Astrocyte of the spinal cord (primary cell): ENCODE data around the gene ZBTB16.

Experiments used
- DNase-seq: peaks from one replicate; pipeline ENCODE4 v3.0.0; 2011; ENCODE audit warnings: low read depth, low spot score
- H3K4me3 ChIP-seq: 2 replicates; pipeline ENCODE4 v1.5.1; 2011; ENCODE audit warnings: low read depth, mild to moderate bottlenecking, low read length, moderate library complexity
- CTCF ChIP-seq: IDR thresholded peaks from 2 replicates; pipeline ENCODE4 v1.5.1; 2012; ENCODE audit warnings: low read depth, mild to moderate bottlenecking, low read length, inconsistent platforms
- in situ Hi-C: cut with HindIII; loops from 2 replicates; pipeline ENCODE4 v1.10.0; 2017; ENCODE audit warnings: low sequenced_read_pairs

ZBTB16 gene

GRCh38 chr11:114136686-114137640 lies 77.5 kb downstream of the ZBTB16 start:
- no peak overlapping the region for H3K4me3 ChIP-seq
- DNase-seq: no peak
- TF ChIP-seq CTCF: no peak
- in situ Hi-C loops: no loop called here

GRCh38 chr11:114137838-114138237 lies 78.3 kb downstream of the ZBTB16 start:
- no peak overlapping the region for H3K4me3 ChIP-seq
- in situ Hi-C loops: no loop called here
- no peak for DNase-seq
- no peak for TF ChIP-seq CTCF

- in situ Hi-C loops: no loop called here
- TF ChIP-seq CTCF: no peak
- DNase-seq: no peak
- H3K4me3 ChIP-seq: no peak overlapping the region
Measured at GRCh38 chr11:114138411-114138810, 78.9 kb downstream of the ZBTB16 start.

GRCh38 chr11:114140826-114141225 lies 81.3 kb downstream of the ZBTB16 start:
- in situ Hi-C loops: no loop called here
- TF ChIP-seq CTCF: no peak

DNA sequence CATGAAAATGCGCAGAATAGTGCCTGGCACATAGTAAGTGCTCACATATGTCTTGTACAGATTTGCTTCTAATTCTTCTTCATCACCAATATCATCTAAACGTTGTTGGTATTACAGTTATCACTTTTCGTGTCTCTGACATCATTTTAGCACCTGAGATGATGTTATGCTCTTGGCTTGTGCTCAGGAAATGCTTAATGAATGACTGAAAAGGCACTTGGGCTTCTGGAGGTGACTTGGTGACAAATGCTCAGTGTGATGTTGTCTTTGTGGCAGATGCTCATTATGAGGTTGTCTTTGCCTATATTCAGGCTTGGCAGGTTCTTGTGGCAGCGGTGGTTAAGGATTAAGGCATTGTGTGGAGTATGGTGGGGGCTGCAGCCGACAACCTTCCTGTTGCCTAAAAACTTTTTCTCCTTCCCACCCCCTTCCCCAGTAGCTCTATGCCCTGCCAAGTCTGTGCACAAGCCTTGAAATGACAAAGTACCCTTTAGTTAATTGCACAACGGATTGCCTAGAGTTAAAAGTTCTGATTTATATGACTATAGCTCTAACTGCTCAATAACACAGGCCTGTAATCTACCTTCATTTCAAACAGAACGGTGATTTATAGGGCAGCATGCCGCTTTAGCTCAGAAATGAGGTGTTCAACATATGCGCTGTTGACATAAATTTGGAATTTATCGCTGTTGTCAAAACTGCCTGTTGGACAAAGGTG lies 82.5 kb downstream of the ZBTB16 start:
- in situ Hi-C loops: no loop called here
- DNase-seq: no peak
- no peak for TF ChIP-seq CTCF
- H3K4me3 ChIP-seq: no peak overlapping the region

More at GRCh38 chr11:114140826-114141225, 81.3 kb downstream of the ZBTB16 start:
- no peak for DNase-seq
- H3K4me3 ChIP-seq: no peak overlapping the region

GRCh38 chr11:114142707-114143106 lies 83.2 kb downstream of the ZBTB16 start:
- no peak for TF ChIP-seq CTCF
- in situ Hi-C loops: no loop called here
- no peak overlapping the region for H3K4me3 ChIP-seq
- DNase-seq: no peak
